ENCODE measurements around the gene EIF4G1.

The EIF4G1 gene

DNA sequence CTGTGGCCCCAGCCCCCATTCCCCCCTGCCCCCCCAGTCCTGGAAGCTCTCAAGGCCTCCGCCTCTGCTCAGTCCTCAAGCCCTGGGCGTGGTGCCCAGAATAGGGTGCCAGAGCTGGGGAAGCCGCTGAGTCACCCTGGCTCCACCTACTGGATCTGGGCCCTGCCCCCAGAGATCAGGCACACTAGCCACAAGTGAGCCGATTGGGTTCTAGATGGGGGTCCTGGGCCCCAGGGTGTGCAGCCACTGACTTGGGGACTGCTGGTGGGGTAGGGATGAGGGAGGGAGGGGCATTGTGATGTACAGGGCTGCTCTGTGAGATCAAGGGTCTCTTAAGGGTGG is 5.7 kb downstream of the EIF4G1 start:
- DNase-seq (ENCODE audit: low spot score), result no peak
- TF ChIP-seq, protein P1, sequence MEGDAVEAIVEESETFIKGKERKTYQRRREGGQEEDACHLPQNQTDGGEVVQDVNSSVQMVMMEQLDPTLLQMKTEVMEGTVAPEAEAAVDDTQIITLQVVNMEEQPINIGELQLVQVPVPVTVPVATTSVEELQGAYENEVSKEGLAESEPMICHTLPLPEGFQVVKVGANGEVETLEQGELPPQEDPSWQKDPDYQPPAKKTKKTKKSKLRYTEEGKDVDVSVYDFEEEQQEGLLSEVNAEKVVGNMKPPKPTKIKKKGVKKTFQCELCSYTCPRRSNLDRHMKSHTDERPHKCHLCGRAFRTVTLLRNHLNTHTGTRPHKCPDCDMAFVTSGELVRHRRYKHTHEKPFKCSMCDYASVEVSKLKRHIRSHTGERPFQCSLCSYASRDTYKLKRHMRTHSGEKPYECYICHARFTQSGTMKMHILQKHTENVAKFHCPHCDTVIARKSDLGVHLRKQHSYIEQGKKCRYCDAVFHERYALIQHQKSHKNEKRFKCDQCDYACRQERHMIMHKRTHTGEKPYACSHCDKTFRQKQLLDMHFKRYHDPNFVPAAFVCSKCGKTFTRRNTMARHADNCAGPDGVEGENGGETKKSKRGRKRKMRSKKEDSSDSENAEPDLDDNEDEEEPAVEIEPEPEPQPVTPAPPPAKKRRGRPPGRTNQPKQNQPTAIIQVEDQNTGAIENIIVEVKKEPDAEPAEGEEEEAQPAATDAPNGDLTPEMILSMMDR (IDR thresholded peaks at IDR 0.05; ENCODE audit: extremely low read depth, missing control alignments), result no peak

DNA sequence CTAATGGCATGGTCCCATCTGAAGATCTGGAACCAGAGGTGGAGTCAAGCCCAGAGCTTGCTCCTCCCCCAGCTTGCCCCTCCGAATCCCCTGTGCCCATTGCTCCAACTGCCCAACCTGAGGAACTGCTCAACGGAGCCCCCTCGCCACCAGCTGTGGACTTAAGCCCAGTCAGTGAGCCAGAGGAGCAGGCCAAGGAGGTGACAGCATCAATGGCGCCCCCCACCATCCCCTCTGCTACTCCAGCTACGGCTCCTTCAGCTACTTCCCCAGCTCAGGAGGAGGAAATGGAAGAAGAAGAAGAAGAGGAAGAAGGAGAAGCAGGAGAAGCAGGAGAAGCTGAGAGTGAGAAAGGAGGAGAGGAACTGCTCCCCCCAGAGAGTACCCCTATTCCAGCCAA is 7.3 kb downstream of the EIF4G1 start:
- peak; percentile 2 for DNase-seq (ENCODE audit: low spot score)
- TF ChIP-seq, protein P1 (IDR thresholded peaks at IDR 0.05; ENCODE audit: extremely low read depth, missing control alignments), result no peak

DNA sequence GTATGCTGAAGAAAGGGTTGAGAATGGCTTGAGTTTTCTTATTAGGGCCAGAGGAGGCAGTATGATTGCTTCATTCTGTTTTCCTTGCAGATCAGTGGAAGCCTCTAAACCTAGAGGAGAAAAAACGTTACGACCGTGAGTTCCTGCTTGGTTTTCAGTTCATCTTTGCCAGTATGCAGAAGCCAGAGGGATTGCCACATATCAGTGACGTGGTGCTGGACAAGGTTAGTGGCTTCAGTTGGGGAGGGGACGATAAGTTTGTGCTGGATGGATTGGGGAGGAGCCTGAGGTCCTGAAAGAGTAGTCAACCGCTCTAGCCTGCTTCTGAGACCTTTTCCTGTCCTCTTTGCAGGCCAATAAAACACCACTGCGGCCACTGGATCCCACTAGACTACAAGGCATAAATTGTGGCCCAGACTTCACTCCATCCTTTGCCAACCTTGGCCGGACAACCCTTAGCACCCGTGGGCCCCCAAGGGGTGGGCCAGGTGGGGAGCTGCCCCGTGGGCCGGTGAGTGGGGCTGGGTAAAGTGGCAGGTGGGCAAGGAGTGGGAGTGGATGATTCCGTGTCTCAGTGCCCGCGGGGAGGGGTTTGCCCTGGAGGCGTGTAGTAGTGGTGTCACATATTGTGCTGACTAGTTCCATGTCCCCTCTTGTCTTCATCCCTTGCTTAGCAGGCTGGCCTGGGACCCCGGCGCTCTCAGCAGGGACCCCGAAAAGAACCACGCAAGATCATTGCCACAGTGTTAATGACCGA is 8.5 kb downstream of the EIF4G1 start:
- TF ChIP-seq, protein P1 (IDR thresholded peaks at IDR 0.05; ENCODE audit: extremely low read depth, missing control alignments), result no peak
- DNase-seq (ENCODE audit: low spot score), result peak; percentile 6

DNA sequence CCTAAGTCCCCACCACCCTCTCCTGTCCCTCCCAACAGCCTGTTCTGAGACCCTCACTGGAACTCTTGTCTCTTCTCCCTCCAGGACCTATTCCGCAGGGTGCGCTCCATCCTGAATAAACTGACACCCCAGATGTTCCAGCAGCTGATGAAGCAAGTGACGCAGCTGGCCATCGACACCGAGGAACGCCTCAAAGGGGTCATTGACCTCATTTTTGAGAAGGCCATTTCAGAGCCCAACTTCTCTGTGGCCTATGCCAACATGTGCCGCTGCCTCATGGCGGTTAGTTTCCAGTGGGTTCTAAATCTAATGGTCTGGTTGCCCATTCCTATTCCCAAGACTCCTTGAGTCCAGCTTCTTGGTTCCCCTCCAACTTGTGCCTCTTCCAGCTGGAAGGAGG is 9.3 kb downstream of the EIF4G1 start:
- no peak for DNase-seq (ENCODE audit: low spot score)
- TF ChIP-seq, protein P1 (IDR thresholded peaks at IDR 0.05; ENCODE audit: extremely low read depth, missing control alignments), result no peak

DNA sequence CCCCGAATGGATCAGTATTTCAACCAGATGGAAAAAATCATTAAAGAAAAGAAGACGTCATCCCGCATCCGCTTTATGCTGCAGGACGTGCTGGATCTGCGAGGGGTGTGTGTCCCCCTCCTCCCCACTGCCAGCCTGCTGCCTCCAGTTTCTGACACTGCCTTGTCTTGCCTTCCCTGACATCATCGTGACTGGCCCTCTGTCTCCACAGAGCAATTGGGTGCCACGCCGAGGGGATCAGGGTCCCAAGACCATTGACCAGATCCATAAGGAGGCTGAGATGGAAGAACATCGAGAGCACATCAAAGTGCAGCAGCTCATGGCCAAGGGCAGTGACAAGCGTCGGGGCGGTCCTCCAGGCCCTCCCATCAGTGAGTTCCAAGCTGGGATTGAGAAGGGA is 10.9 kb downstream of the EIF4G1 start:
- TF ChIP-seq, protein P1 (IDR thresholded peaks at IDR 0.05; ENCODE audit: extremely low read depth, missing control alignments), result no peak
- no peak for DNase-seq (ENCODE audit: low spot score)

DNA sequence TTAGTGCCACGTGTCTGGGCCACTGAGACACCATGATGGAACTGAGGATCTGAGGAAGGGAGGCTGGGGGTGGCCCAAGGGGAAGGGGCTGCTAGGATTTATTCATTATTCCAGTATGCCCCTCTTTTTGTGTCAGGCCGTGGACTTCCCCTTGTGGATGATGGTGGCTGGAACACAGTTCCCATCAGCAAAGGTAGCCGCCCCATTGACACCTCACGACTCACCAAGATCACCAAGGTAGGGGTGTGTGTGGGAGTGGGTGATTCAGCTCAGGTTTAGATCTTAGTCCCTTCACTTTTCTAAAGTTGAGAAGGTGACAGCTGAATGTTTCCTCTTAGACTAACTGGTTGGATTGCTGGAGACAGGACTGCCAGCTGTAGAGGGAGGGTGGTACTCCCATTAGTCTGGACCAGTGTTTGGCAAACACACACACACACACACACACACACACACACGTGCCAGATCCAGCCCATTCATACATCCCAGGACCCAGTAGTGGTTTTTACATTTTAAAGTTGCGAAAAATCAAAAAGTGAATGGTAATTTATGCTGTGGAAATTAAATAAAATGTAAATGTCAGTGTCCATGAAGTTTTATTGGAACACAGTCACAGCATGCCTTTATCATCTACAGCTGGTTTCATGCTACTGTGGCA is 11.4 kb downstream of the EIF4G1 start:
- no peak for DNase-seq (ENCODE audit: low spot score)
- TF ChIP-seq, protein P1 (IDR thresholded peaks at IDR 0.05; ENCODE audit: extremely low read depth, missing control alignments), result no peak

DNA sequence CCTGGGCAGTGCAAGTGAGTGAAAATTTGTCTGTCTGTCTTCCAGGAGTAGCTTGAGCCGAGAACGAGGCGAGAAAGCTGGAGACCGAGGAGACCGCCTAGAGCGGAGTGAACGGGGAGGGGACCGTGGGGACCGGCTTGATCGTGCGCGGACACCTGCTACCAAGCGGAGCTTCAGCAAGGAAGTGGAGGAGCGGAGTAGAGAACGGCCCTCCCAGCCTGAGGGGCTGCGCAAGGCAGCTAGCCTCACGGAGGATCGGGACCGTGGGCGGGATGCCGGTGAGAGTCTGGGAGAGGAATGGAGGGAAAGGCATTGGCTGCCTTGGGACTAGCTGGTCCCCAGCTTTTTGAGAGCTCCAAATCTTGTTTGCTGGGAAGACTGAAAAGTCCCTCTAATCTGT is 12.8 kb downstream of the EIF4G1 start:
- TF ChIP-seq, protein P1 (IDR thresholded peaks at IDR 0.05; ENCODE audit: extremely low read depth, missing control alignments), result no peak
- DNase-seq (ENCODE audit: low spot score), result no peak

All from GM20000 (cell line).